ENCODE results near the gene GPC6.

Gene GPC6

DNA sequence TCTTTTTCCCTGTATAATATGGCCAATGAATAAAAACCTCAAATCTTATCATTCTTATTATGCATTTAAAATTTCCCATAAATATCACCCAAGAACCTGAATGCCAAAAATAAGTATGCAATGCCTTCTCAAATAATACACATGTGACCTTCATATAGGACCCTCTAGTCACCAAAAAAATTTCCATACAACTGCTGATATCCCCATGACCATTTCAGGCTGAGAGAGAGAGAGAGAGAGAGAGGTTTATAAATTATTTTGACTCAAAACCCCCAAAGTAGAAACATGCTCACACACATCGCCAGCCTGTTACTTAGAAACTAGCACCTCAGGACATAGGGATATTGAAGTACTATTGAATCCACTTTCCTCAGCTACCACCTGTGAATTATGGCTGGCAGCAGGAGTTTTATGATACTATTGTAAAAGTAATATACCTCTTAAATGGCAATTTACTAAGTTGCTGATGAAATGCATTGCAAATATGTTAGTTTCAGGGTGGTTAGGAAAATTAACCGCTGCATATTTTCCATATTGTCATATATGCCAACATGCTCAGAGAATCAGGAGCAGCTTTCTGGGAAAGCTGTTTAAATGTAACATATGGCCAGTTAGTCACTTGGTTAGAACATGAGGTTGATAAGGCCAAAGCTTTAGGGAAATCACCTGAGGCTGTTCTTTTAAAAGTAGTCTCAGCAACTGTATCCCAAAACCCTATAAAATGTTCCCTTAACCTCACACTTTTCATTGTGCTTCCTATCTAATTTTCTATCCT lies 1022.0 kb downstream of the GPC6 start:
- no peak for DNase-seq (ENCODE audit: low read depth)
- TF ChIP-seq, protein P1, sequence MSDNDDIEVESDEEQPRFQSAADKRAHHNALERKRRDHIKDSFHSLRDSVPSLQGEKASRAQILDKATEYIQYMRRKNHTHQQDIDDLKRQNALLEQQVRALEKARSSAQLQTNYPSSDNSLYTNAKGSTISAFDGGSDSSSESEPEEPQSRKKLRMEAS (IDR thresholded peaks at IDR 0.05; ENCODE audit: low read depth, low read length): no peak
- no peak for TF ChIP-seq MYC (IDR thresholded peaks at IDR 0.05; ENCODE audit: low read depth, low read length)
- no peak for TF ChIP-seq POLR2A (IDR thresholded peaks at IDR 0.05; ENCODE audit: extremely low read depth, insufficient read length)
- TF ChIP-seq, protein P2, sequence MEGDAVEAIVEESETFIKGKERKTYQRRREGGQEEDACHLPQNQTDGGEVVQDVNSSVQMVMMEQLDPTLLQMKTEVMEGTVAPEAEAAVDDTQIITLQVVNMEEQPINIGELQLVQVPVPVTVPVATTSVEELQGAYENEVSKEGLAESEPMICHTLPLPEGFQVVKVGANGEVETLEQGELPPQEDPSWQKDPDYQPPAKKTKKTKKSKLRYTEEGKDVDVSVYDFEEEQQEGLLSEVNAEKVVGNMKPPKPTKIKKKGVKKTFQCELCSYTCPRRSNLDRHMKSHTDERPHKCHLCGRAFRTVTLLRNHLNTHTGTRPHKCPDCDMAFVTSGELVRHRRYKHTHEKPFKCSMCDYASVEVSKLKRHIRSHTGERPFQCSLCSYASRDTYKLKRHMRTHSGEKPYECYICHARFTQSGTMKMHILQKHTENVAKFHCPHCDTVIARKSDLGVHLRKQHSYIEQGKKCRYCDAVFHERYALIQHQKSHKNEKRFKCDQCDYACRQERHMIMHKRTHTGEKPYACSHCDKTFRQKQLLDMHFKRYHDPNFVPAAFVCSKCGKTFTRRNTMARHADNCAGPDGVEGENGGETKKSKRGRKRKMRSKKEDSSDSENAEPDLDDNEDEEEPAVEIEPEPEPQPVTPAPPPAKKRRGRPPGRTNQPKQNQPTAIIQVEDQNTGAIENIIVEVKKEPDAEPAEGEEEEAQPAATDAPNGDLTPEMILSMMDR (IDR thresholded peaks at IDR 0.05; ENCODE audit: low read depth, low read length): no peak
- no peak overlapping the region for H3K4me3 ChIP-seq (ENCODE audit: low read depth, low read length)

DNA sequence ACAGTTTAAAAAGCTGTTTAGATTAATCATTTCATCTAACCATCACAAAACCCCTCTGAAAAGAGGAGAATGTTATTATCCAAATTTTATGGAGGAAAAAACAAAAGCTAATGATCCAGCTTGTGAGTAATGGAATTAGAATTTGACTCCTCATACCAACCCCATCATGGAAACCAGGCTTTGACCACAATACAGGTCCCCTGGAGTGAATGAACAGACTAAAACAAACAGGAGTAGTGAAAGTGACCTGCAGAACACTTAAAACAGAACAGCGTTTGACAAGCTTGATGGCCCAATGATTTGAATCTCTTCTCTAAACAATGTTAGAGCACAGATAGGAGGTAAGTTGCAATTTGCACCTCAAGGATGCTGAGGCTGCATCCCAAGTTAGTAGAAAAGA lies 1022.9 kb downstream of the GPC6 start:
- DNase-seq (ENCODE audit: low read depth): no peak
- no peak overlapping the region for H3K4me3 ChIP-seq (ENCODE audit: low read depth, low read length)
- TF ChIP-seq, protein P2 (IDR thresholded peaks at IDR 0.05; ENCODE audit: low read depth, low read length): no peak
- TF ChIP-seq MYC (IDR thresholded peaks at IDR 0.05; ENCODE audit: low read depth, low read length): no peak
- TF ChIP-seq POLR2A (IDR thresholded peaks at IDR 0.05; ENCODE audit: extremely low read depth, insufficient read length): no peak
- TF ChIP-seq, protein P1 (IDR thresholded peaks at IDR 0.05; ENCODE audit: low read depth, low read length): no peak

DNA sequence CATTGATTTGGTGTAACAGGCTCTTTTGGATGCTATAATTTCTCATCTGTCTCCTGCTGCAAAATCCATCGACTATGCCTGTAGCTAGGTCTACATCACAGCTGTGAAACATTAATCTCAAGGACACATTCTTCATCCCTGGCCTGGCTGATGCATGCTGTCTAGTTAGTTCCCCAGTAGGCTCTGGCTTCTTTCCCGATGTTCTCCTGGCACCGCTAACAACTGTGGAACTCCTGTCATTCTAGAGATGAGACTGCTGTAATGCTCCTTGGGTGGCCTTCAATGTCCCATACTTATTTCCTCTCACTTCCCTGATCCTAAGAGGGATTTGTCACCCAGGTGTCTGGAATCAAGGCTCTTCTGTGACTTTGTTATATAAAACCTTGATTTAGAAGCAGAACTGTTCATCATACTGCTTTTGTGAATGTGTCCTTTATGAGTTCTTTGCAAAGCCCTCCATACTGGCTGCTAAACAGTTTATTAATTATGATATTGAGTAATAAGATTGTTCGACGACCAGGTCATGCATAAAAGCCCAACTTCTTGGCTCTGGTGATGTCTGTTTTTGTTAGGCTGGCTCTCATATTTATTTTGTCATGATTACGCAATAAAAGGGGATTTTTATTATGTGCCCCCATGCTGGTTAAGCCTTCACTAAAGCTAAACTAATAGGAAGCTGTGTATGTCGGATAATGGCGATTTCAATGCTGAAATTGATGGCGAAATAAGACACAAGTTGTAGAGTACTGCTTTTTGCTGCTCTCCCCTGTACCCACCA lies 1025.4 kb downstream of the GPC6 start:
- no peak overlapping the region for H3K4me3 ChIP-seq (ENCODE audit: low read depth, low read length)
- no peak for DNase-seq (ENCODE audit: low read depth)
- TF ChIP-seq, protein P2 (IDR thresholded peaks at IDR 0.05; ENCODE audit: low read depth, low read length): no peak

DNA sequence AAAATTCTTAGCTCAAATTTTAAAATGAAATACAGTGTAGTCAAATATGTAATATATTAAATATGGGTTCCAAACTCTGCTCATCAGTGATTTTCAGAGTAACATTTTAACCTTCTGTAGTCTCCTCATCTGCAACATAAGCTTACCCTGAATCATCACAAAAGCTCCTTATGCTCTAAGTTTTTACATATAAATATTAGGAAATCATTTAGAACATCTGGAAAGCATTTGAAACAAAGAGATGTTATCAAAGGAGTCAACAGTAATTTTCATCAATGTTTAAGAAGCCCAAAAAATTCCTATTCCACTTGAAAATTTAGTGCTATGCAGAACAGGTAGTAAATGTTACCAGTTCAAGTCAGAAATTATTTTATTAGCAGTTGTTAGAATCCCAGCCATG lies 1028.1 kb downstream of the GPC6 start:
- TF ChIP-seq, protein P2 (IDR thresholded peaks at IDR 0.05; ENCODE audit: low read depth, low read length): no peak
- TF ChIP-seq, protein P1 (IDR thresholded peaks at IDR 0.05; ENCODE audit: low read depth, low read length): no peak
- TF ChIP-seq MYC (IDR thresholded peaks at IDR 0.05; ENCODE audit: low read depth, low read length): no peak
- no peak for TF ChIP-seq POLR2A (IDR thresholded peaks at IDR 0.05; ENCODE audit: extremely low read depth, insufficient read length)
- DNase-seq (ENCODE audit: low read depth): no peak
- H3K4me3 ChIP-seq (ENCODE audit: low read depth, low read length): no peak overlapping the region

DNA sequence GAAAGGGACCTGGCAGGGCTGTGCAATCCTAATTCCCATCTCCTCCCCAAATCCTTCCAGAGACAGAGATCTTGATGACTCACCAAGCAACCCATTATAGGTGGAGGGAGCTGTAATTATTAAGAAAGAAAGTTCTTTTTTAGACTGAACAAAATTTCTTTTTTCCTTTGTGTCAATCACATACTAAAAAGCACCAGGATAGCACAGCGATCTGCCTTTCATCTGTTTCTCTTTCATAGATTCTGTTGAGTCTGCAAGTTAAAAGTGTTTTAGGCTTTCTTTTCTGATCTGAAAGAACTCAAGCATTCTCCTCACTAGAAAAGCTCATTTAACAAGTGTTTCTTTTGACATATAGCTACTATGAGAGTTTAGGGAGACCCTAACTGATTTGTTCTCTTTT lies 1030.1 kb downstream of the GPC6 start:
- TF ChIP-seq POLR2A (IDR thresholded peaks at IDR 0.05; ENCODE audit: extremely low read depth, insufficient read length): no peak
- TF ChIP-seq, protein P2 (IDR thresholded peaks at IDR 0.05; ENCODE audit: low read depth, low read length): no peak
- no peak for TF ChIP-seq MYC (IDR thresholded peaks at IDR 0.05; ENCODE audit: low read depth, low read length)
- TF ChIP-seq, protein P1 (IDR thresholded peaks at IDR 0.05; ENCODE audit: low read depth, low read length): no peak
- H3K4me3 ChIP-seq (ENCODE audit: low read depth, low read length): no peak overlapping the region
- no peak for DNase-seq (ENCODE audit: low read depth)

Data from NB4 (cell line).